BE2C (cell line): ENCODE measurements around the gene NDUFAB1.
"Not testable (repeated sequence)": the region's sequence is repeated elsewhere in the genome, so short reads cannot be mapped to it uniquely, and the experiment has no call there.

Experiments
- DNase-seq: peaks from one replicate; pipeline ENCODE4 v3.0.0-alpha.2; 2020
- H3K27me3 ChIP-seq: fragments of 250-450 bp; sonication (Bioruptor Pico); 2 replicates; pipeline ENCODE4 v1.5.1; 2020; ENCODE audit warnings: mild to moderate bottlenecking
- H3K36me3 ChIP-seq: fragments of 250-450 bp; sonication (Bioruptor Pico); 2 replicates; pipeline ENCODE4 v1.5.1; 2020; ENCODE audit warnings: mild to moderate bottlenecking
- H3K4me1 ChIP-seq: fragments of 250-450 bp; sonication (Bioruptor Pico); 2 replicates; pipeline ENCODE4 v1.5.1; 2020
- H3K4me3 ChIP-seq: 2 replicates; pipeline ENCODE4 v1.5.1; 2011; ENCODE audit warnings: low read depth, low read length
- H3K9me3 ChIP-seq: fragments of 250-450 bp; sonication (Bioruptor Pico); 2 replicates; pipeline ENCODE4 v1.5.1; 2020
- TF ChIP-seq, protein P1 (sequence below): IDR thresholded peaks from 2 replicates; pipeline ENCODE4 v1.5.1; 2012; ENCODE audit warnings: mild to moderate bottlenecking, low read depth, low read length

NDUFAB1 gene

DNA sequence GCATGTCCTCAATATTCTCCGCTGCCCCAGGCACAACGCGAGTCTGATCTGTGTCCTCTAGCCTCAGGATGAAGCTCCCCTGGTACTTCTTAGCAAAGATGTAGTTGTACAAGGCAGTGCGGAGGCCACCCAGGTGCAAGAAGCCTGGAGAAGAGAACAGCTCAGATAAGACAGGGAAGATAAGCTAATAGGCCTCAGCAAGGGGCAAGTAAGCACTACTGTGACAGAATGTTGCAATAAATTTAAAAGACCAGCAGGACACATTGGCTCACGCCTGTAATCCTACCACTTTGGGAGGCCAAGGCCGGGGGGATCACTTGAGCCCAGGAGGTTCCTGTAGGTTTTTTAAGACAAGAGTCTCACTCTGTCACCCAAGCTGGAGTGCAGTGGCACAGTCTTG, 44.0 kb downstream of the NDUFAB1 start:
- Histone ChIP-seq H3K4me1 (no peaks in the 10 kb centered on the region), H3K4me3 (no peak overlapping the region), H3K9me3 (no peaks in the 10 kb centered on the region; the same call in 1 of the 2 replicates), H3K27me3 (no peaks in the 10 kb centered on the region), H3K36me3 (peaks cover 57% of the 10 kb centered on the region)
- no peak for DNase-seq
- TF ChIP-seq, protein P1, sequence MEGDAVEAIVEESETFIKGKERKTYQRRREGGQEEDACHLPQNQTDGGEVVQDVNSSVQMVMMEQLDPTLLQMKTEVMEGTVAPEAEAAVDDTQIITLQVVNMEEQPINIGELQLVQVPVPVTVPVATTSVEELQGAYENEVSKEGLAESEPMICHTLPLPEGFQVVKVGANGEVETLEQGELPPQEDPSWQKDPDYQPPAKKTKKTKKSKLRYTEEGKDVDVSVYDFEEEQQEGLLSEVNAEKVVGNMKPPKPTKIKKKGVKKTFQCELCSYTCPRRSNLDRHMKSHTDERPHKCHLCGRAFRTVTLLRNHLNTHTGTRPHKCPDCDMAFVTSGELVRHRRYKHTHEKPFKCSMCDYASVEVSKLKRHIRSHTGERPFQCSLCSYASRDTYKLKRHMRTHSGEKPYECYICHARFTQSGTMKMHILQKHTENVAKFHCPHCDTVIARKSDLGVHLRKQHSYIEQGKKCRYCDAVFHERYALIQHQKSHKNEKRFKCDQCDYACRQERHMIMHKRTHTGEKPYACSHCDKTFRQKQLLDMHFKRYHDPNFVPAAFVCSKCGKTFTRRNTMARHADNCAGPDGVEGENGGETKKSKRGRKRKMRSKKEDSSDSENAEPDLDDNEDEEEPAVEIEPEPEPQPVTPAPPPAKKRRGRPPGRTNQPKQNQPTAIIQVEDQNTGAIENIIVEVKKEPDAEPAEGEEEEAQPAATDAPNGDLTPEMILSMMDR, result no peak

DNA sequence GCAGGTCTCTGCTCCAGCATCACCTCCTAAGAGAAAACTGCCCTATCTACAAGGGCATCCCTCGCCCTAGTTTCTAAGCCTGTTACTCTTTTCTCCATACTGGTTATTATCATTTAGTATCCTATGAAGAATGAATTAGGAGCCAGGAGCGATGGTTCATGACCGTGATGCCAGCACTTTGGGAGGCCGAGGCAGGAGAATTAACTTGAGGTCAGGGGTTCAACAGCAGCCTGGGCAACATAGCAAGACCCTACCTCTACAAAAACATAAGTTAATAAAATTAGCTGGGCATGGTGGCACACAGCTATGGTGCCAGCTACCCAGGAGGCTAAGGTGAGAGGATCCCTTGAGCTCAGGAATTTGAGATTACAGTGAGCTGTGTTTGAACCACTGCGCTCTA, 46.2 kb downstream of the NDUFAB1 start:
- DNase-seq, result no peak
- Histone ChIP-seq H3K27me3 (no peaks in the 10 kb centered on the region), H3K4me1 (no peaks in the 10 kb centered on the region), H3K4me3 (no peak overlapping the region), H3K9me3 (no peaks in the 10 kb centered on the region), H3K36me3 (peaks cover 78% of the 10 kb centered on the region)
- TF ChIP-seq, protein P1, result no peak

DNA sequence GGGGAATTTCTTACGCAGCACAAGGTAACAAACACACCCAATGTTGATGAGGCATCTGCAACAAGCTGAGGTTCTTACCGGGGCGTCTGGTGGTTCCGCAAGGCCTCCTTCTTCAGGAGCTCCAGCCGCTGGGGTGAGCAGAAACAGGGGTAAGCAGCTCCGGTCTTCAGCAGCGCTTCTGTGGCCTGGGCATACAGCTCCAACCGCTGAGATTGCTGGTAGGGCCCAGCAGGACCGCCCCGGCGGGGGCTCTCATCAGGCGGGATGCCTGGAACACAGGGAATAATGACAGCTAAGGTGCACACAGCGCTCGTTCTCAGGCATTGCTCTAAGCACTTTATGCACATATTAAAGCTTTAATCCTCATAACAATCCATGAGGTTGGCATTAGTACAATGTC, 51.7 kb downstream of the NDUFAB1 start:
- Histone ChIP-seq H3K27me3 (no peaks in the 10 kb centered on the region), H3K4me3 (no peak overlapping the region), H3K36me3 (peaks cover 79% of the 10 kb centered on the region), H3K9me3 (no peaks in the 10 kb centered on the region), H3K4me1 (no peaks in the 10 kb centered on the region)
- DNase-seq, result no peak
- TF ChIP-seq, protein P1, result no peak

DNA sequence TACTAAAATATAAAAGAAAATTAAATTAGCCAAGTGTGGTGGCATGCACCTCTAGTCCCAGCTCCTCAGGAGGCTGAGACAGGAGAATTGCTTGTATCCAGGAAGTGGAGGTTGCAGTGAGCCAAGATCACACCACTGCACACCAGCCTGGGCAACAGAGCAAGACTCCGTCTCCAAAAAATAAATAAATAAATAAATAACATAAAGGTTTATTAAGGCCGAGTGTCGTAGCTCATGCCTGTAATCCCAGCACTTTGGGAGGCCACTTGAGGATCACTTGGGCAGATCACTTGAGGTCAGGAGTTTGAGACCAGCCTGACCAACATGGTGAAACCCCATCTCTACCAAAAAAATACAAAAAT, 55.3 kb downstream of the NDUFAB1 start:
- H3K27me3 ChIP-seq, H3K4me3 ChIP-seq, DNase-seq, H3K9me3 ChIP-seq, H3K4me1 ChIP-seq: not testable (repeated sequence)
- peaks cover 66% of the 10 kb centered on the region for H3K36me3 ChIP-seq

DNA sequence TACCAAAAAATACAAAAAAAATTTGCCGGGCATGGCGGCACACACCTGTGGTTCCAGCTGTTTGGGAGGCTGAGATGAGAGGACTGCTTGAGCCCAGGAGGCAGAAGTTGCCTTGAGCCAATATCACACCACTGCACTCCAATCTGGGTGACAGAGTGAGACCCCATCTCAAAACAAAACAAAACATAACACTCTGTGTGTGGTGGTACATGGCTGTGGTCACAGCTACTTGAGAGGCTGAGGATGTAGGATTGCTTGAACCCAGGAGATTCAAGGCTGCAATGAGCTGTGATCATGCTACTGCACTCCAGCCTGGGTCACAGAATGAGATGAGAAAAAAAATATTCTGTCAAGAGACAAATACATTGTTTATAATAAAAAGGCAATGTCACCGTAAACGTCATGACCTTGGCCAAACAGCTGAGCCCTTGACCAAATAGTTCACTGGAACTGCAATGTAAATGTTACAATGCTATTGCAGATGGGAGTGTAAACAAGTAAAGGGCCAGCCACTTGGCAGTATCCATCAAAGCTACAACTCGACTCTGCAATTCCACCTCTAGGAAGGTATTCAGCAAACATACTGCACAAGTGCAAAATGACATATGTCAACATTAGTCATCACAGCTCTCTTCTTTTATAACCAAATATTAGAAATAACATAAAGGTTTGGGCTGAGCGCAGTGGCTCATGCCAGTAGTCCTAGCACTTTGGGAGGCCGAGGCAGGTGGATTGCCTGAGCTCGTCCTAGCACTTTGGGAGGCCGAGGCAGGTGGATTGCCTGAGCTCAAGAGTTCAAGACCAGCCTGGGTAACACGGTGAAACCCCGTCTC, 55.9 kb downstream of the NDUFAB1 start:
- TF ChIP-seq, protein P1, result no peak
- DNase-seq, result no peak
- no peak overlapping the region for H3K4me3 ChIP-seq
- no peaks in the 10 kb centered on the region for H3K9me3 ChIP-seq
- H3K27me3 ChIP-seq, result no peaks in the 10 kb centered on the region
- peaks cover 66% of the 10 kb centered on the region for H3K36me3 ChIP-seq
- H3K4me1 ChIP-seq, result no peaks in the 10 kb centered on the region

DNA sequence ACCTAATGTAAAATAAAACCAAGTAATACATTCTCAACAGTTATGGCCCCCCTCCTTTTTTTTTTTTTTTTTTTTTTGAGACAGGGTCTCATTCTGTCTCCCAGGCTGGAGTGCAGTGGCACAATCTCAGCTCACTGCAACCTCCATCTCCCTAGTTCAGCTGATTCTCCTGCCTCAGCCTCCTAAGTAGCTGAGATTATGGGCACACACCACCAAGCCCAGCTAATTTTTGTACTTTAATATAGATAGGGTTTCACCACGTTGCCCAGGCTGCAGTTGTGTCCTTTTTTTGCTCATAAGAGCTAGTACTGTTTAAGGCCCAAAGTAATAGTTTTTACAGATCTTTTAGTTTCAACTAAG, 57.2 kb downstream of the NDUFAB1 start:
- DNase-seq, result no peak
- H3K27me3 ChIP-seq, result no peaks in the 10 kb centered on the region
- no peak overlapping the region for H3K4me3 ChIP-seq
- TF ChIP-seq, protein P1, result no peak
- H3K4me1 ChIP-seq, result no peaks in the 10 kb centered on the region
- H3K36me3 ChIP-seq, result peaks cover 66% of the 10 kb centered on the region
- H3K9me3 ChIP-seq, result no peaks in the 10 kb centered on the region
